GM18858 (cell line): ENCODE data around the gene BCL2L2.
"Not testable (repeated sequence)": the region's sequence is repeated elsewhere in the genome, so short reads cannot be mapped to it uniquely, and the experiment has no call there.

ENCODE experiments used
- ATAC-seq: cut with Tn5 transposase; IDR thresholded peaks from one replicate; pipeline ENCODE4 v1.9.1; 2021; ENCODE audit not compliant: unreplicated experiment

Gene BCL2L2, protein sequence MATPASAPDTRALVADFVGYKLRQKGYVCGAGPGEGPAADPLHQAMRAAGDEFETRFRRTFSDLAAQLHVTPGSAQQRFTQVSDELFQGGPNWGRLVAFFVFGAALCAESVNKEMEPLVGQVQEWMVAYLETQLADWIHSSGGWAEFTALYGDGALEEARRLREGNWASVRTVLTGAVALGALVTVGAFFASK

DNA sequence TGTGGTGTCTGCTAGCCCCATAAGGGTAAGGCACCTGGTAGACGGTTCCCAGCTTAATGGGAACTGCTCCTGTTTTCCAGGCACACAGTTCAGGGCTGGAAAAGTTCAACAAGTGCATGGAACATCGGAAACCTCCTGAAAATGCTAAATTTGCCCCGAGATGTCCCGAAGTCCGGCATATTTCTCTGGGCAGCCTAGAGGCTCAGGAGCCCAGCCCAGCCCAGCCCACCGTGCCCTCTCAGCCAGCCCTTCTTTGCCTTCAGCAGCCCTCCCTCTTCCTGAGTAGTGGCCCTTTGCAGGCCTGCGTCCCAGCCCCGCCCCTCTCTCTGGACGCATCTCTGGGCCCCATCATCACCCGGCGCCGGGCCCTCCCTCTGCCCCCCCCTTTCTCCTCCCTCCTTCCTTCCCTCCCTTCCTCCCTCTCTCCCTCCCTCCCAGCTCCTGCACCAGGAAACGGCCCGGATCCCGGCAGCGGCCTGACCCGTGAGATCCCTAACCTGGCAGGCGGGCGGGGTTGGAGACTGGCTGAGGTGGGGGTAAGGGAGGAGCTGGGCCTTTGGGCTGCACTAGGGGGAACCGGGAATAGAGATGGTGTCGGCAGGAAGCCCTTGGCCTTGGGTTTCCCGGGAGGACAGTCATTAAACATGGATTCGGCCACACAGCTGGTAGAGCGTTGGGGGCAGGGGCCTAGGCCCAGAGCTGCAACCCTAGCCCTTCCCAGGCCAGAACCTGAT is at the start of gene BCL2L2:
Gene BCL2L2, plus strand, starts transcription at position 422 of the 734 bp plus-strand sequence. CDS start 935 bp downstream, outside the sequence.
- ATAC-seq = no peak

DNA sequence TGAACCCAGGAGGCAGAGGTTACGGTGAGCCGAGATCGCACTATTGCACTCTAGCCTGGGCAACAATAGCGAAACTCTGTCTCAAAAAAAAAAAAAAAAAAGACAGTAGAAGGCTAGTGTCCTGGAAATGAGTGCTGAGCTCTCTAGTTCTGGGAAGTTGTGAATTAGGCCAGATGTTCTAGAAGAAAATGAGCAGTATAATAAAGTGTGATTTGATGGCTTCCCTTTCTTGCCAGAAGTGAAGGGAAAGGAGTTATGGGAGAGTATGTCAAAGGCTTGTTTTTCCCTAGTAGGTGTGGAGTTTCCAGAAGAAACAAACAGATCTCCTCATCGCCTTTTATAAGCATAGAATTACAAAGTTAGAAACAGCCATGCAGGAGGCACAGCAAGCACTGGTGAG is 48.4 kb upstream of the BCL2L2 start:
- ATAC-seq = no peak

DNA sequence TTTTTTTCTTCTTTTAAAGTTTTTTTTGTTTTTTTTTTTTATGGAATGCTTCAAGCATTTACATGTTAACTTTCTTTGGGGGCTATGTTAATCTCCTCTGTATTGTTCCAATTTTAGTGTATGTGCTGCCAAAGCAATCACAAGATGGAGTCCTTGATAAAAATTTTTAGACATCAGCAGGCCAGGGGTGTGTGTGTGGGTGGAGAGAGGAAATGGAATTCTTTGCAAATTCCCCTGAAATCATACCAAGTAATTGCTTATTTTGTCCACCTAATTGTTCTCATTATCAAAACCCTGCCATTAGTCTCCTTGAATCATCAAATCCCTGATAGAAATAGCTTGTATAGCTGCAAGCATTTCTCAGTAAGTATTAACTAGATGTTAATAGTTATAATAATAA is 47.2 kb upstream of the BCL2L2 start:
- ATAC-seq = no peak

DNA sequence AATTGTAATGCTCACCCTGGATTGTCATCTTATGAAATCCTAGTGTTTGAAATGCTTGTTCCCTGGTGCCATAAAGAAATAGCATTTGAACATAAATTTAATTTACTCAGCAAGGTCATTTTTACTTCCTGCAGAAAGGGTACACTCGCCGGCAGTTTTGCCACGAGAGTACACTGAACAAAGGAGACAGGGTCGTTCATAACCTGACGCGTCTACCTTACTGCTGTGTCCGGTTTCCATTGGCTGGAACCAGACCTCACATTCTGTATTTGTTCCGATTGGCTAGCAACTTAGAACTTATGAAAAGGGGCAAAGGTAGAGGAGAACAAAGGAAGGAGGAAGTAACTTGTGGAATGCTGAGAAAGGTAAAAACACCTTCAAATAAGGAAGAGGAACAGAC is 45.8 kb upstream of the BCL2L2 start:
- not testable (repeated sequence) for ATAC-seq

DNA sequence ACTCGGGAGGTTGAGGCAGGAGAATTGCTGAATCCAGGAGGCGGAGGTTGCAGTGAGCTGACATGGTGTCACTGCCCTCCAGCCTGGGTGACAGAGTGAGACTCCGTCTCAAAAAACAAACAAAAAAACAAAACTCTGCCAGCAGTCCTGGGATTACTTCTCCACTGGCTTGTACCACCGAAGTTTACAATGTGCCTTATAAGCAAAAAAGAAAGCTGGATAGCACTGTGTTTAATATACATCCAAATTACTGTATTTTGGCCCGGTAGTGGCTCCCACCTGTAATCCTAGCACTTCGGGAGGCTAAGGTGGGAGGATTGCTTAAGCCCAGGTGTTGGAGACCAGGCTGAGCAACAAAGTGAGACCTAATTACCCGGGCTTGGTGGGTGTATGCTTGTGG is 37.4 kb upstream of the BCL2L2 start:
- no peak for ATAC-seq

DNA sequence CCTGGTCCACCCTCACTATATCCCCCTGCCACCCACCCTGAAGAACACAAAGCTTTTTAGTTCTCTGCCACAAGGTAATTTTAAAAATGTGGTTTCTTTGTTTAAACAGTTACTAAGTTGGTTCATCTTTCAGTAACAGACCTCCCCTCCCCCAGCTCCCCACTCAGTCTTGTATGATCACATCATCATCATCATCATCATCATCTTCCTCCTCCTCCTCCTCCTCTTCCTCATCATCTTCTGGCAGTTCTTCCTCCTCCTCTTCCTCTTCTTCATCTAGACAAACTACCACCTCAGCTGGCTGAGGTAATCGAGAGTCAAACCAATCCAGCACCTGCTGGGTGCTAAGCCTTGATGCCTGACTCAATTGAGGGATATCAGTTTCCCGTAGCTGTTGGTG is 31.2 kb upstream of the BCL2L2 start:
- ATAC-seq = no peak

DNA sequence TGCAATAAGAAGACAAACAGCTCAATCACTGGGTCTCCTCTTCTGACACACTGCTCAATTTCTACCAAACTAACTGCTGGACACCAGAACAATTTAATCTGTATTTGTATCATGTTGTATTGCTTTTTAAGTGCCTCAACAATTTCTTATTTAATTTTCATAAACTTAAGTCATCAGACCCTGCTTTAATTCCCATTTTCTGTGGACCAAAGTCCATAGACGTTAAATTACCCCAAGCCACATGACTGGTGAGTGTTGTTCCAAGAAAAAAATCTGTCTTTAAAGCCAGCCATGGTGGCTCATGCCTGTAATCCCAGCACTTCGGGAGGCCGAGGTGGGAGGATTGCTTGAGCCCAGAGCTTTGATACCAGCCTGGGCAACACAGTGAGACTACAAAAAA is 29.4 kb upstream of the BCL2L2 start:
- ATAC-seq = no peak

DNA sequence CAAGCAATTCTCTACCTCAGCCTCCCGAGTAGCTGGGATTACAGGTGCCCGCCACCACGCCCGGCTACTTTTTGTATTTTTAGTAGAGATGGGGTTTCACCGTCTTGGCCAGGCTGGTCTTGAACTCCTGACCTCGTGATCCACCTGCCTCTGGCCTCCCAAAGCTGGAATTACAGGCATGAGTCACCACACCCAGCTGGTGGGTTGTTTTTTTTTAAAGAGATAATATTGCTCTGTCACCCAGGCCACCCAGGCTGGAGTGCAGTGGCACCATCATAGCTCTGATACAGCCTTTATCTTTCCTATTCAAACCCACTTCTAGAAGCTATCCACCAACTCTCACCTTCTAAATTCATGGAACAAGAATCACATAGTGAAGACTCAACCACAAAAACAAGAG is 28.7 kb upstream of the BCL2L2 start:
- ATAC-seq = not testable (repeated sequence)

DNA sequence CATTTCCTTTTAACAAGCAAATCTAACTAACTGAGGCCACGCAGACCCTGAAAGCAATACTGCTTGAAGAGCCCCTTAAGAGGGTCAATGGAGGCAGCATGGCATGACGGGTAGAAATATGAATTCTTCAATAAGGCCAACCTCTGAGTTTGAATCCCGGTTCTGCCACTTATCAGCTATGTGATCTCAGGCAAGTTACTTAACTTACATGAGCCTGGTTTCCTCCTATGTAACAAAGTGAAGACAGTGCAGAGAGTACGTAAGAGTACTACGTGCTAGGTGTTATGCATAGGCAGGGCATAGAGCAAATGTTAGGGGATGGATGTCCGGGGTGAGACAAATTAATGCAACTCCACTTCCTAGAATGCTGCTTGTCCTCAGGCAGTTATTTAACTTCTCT is 25.4 kb upstream of the BCL2L2 start:
- ATAC-seq = no peak

DNA sequence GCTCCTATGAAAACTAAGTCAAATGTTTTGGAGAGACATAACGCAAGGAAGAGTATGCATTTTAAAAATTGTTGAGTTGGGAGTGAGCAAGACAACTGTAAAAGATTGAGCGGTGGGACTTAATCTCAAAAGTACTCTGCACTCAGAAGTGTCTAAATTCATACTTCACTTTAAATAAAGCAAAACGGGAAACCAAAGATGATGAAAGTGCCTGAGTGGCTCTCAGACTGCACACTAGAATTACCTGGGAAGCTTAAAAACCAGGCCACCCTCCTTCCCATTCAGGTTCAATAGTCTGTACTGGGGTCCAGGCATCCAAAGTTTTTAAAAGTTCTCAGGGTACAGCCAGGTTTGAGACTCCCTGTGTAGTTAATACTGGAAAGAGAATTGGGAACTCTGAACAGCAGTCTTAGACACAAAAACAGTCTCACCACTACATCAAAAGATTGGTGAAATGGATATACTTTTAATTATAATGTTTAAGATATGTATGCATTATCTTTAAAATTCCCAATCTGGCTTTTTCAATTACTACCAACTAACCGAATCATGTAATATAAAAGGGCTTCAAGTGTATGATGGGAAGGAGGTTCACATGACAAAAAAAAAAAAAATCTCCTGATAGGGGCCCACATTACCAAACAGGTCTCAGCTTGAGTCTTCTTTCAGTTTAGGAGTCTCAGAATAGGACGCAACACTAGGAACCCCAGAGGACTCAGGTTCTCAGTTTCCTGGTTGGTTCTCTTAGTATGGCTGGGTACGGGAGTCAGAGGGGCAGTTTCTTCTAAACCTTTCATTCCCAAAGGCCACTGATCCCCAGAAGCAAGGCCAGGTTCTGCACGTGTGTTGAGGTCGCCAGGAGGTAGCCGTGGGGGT is 21.7 kb upstream of the BCL2L2 start:
- ATAC-seq = no peak

DNA sequence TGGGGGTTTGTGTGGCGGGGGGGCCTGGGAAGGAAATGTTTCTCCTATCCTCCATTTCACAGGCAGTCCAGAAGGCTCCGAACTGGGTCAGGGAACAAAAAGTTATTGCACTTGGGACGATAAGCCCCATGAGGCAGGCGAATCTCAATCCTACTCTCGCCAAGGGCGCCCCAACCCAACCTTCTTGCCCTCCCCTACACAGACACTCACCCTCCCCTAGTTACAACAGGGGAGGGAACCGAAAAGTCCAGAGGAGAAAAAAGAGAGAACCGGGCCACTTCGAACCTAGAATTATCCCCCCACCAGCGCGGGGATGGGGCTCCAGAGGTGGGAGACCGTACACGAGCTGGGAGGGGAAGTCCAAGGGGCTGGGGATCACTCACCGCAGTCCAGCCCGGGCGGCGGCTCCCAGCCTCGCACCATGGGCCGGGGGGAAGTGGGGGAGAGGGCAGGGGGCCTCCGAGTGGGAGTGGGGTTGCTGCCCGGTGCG is 21.1 kb upstream of the BCL2L2 start:
- ATAC-seq = peak; percentile 15

DNA sequence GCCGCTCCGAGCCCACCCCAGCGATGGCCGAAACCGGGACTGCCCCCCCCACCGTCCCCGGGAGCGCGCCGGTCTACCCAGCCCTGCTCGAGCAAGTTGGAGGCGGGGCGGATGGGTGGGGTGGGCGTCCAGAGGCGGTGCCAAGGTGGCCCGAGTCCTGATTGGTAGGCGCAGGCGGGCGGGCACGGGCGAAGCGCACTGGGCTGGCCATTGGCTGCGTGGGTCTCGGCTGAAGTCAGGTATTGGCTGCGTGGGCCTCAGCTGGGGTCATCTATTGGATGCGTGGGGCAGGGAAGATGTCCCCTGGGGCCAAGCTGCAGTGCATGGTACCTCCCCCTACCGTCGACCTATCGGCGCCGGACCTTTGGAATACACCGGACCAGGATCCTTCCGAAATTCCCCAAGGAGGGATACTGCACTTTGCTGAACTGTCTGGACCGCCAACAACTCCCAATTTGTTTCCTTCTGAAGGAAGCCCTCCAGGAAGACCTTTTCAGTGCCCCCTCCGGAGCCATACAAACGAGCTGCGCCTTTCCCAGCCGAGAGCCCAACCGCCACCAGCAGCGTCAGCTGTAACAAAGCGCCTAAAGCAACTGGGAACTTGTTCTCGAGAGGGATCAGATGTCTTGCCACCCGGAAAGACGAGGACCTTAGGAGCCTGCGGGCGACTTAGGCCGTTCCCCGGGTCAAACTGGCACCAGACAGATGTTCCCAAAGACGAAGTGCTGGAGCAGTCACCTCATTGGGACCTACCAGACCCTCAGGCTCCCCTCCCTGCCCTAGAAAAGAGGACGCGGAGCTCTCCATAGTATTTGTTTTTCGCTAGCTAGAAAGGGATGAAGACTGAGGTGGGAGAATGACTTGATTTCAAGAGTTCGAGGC is 20.4 kb upstream of the BCL2L2 start, which contains the start of gene HOMEZ:
Gene HOMEZ, minus strand, starts transcription at position 113 of the 882 bp plus-strand sequence. CDS start 180 bp downstream, outside the sequence.
- ATAC-seq = peak; percentile 89

DNA sequence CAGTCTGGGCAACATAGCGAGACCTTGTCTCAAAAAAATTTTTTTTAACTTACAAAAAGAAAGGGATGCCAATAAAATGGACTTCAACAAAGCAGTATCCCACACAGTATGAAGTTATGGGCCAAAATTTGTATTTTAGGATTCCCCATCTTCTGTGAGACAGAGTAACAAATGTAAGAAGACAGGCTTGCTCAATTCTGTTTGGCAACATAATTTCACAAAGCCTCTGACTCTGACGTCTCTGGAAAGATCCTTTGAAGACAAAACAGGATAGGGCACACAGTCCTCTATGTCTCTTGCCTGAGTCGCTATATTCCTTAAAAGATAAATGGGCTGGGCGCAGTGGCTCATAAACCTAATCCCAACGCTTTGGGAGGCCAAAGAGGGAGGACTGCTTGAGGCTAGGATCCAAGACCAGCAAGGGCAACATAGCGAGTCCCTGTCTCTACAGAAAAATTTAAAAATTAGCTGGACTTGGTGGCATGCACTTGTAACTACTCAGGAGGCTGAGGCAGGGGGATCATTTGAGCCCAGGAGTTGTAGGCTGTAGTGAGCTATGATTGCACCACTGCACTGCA is 19.6 kb upstream of the BCL2L2 start:
- no peak for ATAC-seq

DNA sequence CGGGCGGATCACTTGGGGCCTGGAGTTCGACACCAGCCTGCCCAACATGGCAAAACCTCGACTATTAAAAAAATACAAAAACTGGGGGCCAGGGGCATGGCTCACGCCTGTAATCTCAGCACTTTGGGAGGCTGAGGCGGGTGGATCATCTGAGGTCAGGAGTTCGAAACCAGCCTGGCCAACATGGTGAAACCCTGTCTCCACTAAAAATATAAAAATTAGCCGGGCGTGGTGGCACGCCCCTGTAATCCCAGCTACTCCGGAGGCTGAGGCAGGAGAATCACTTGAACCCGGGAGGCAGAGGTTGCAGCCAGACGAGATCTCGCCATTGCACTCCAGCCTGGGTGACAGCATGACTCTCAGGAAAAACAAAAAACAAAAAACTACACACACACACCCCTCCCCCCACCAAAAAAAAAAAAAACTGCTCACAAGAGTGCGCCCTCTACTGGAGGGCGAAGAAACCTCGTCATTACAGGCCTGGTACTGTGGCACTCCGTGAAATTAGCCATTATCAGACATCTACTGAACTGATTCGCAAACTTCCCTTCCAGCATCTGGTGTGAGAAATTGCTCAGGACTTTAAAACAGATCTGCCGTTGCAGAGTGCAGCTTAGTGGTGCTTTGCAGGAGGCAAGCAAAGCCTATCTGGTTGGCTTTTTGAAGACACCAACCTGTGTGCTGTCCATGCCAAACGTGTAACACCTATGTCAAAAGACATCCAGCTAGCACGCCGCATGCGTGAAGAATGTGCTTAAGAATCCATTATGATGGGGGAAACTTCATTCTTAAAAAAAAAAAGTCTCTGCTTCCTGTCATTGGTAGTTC is 11.7 kb upstream of the BCL2L2 start:
- ATAC-seq = no peak

DNA sequence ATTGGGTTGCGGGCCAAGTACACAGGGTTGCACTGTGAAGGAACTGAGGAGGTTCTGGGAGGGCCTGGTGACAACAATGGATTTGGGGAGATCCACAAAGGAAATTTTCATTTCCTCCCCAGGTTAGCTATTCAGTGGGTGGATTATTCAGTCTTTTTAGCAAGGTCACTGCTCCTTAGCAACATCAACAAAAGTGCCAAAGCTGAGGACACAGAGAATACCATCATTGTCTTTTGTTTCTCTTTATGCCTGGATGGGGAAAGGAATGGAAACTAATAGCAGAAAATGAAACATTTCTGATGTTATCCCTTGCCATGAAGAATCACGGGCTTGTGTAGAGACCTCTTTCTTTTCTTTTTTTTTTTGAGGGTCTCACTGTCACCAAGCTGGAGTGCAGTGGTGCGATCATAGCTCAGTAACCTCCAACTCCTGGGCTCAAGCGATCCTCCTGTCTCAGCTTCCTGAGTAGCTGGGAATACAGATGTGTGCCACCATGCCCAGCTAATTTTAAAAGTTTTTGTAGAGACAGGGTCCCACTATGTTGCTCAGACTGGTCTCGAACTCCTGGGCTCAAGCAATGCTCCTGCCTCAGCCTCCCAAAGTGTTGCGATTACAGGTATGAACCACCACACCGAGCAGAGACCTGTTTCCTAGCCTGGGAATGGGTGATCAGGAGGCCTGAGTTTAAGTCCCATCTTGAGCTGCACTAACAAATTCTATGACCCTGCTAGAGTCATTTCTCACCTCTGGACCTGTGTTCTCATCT is 10.4 kb upstream of the BCL2L2 start:
- ATAC-seq = no peak

DNA sequence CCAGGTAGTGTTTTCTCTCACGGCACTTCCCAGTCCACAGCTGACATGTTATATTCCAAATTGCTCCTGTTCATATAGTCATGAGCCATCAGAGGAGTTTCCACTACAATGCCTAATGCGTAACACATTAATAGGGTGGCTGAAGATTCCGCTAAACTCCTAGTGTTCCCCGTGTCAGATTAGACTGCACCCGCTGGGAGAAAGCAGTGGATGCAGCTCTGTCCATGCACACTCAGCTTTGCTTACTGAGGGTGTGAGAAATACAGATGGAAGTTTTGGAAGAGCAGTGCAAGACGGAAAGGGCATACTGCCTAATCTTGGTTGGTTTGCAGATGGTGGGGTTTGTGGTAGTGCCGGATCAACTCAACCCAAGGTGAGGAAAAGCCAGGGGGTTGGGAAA is 9.5 kb upstream of the BCL2L2 start:
- no peak for ATAC-seq

DNA sequence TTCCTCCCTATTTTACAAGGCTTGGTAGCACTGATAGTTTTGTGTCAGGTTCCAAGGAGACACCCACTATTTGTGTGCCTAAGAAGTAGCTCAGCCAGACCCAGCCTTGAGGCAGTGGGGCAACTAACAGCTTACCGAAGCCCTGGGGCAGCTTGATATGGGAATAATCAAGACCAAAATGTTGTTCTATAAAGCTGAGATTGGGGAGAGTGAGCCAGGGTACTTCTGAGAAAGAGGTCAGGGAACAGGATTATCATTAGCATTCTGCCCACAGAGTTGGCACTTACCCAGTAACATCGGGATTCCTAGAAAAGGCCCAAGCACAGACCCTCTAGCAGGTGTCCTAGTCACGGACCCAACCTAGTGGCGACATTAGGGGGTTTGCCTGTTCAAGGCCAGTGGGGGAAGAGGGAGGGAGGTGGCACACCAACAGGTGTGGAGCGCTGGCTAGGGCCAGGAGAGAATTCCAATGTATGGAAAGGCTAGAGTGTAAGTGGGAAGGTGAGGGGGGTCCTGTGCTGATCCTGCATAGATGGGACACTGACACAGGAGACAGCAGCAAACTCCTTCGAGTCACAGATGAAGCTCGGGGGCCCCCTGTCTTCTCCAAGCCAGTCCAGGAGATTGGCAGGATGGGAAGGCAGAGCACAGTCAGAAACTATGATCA is 8.9 kb upstream of the BCL2L2 start:
- ATAC-seq = no peak
